GM12874 (cell line): ENCODE measurements around the gene UBR2.

Experiments used
- CTCF ChIP-seq: IDR thresholded peaks from 2 replicates; pipeline ENCODE4 v1.5.1; 2011; ENCODE audit warnings: low read depth, mild to moderate bottlenecking, control low read depth, low read length, moderate library complexity; ENCODE audit not compliant: insufficient read depth

The UBR2 gene

GRCh38 chr6:42563697-42564505, at the start of gene UBR2:
Gene UBR2, plus strand, starts transcription at chr6:42564029. Its CDS starts 291 bp downstream, at chr6:42564320.
- TF ChIP-seq CTCF, result peak; percentile 32; the same call in 1 of the 2 replicates

- TF ChIP-seq CTCF, result no peak
Observed at GRCh38 chr6:42514745-42515144, 49.1 kb upstream of the UBR2 start.

- TF ChIP-seq CTCF, result no peak
Observed at GRCh38 chr6:42519779-42520178, 44.0 kb upstream of the UBR2 start.

- no peak for TF ChIP-seq CTCF
Observed at GRCh38 chr6:42520786-42521607, 42.8 kb upstream of the UBR2 start.

GRCh38 chr6:42522036-42522435, 41.8 kb upstream of the UBR2 start:
- TF ChIP-seq CTCF, result no peak

- TF ChIP-seq CTCF, result no peak
Observed at GRCh38 chr6:42522942-42523814, 40.7 kb upstream of the UBR2 start.
